Measurements from ENCODE around the gene COBL. TPM values are rescaled to one million over a fixed set of nuclear protein-coding genes. Genes with fewer than 3 reads are reported as not detected.

Gene COBL
- total and polyA plus RNA-seq, 12 donors, result 15.5 to 109 (median 87.8) TPM

GRCh38 chr7:50970092-50970491 is 346.5 kb downstream of the COBL start:
- peaks cover 0 to 15% (median 0%) of the 10 kb centered on the region in 11 donors for H3K9me3 ChIP-seq
- no peak overlapping the region for H3K27ac ChIP-seq
- H3K27me3 ChIP-seq, result no peaks in the 10 kb centered on the region
- no peak overlapping the region for H3K4me3 ChIP-seq
- H3K4me1 ChIP-seq, result peaks cover 0 to 6% (median 0%) of the 10 kb centered on the region in 9 donors
- H3K36me3 ChIP-seq, result no peaks in the 10 kb centered on the region
- no peak for TF ChIP-seq CTCF (IDR thresholded peaks at IDR 0.05)
- intact Hi-C loops (cut with DNase I), result no loop called here
- 77 to 79% methylated on average over 7 of the region's 7 CpGs for WGBS, 2 donors
- DNase-seq (no peak), ATAC-seq (no peak)

Measured in heart right ventricle (tissue), 16 donors.